SK-N-SH (cell line): ENCODE measurements around the gene MLLT10. TPM values are rescaled to one million over a fixed set of nuclear protein-coding genes. Genes with fewer than 3 reads are reported as not detected.

Source experiments
- CTCF ChIA-PET: fragments of 300-600, 350-600 bp; formaldehyde crosslinking; extraction: SDS; loops from one replicate; lab custom pipeline; 2021; lab: Yijun Ruan, JAX
- POLR2A ChIA-PET: fragments of 350-600 bp; sonication (Branson Sonifier 250); formaldehyde crosslinking; extraction: SDS; loops from one replicate; lab custom pipeline; 2020; ENCODE audit warnings: antibody characterized with exemption, inconsistent platforms; lab: Yijun Ruan, JAX
- DNase-seq: peaks from one replicate; pipeline ENCODE4 v3.0.0; 2012
- H2AFZ ChIP-seq: fragments of 200-600 bp; sonication (generic); 2 replicates; pipeline ENCODE4 v1.8.1; 2016; ENCODE audit warnings: antibody characterized with exemption, mild to moderate bottlenecking, low read depth
- H3F3A ChIP-seq: fragments of 200-600 bp; sonication (generic); replicated peaks from 2 replicates; pipeline ENCODE3; 2016; ENCODE audit warnings: antibody characterized with exemption, mild to moderate bottlenecking; ENCODE audit not compliant: insufficient read depth
- H3K27ac ChIP-seq, 2 experiments: fragments of 200-500 bp in 1 of 2; fragments of 200-600 bp in 1 of 2; sonication (Bioruptor generic) in 1 of 2; sonication (generic), shearing (Covaris generic) in 1 of 2; 2 replicates each; pipeline versions ENCODE4 v1.5.1 to v1.6.1; 2014 to 2016; ENCODE audit warnings: low read depth in 2 of 2, inconsistent platforms in 1 of 2, low read length in 1 of 2, mild to moderate bottlenecking in 1 of 2, mixed read lengths in 1 of 2
- H3K27me3 ChIP-seq: fragments of 200-600 bp; sonication (generic), shearing (Covaris generic); 2 replicates; pipeline ENCODE4 v1.6.1; 2016; ENCODE audit warnings: mixed run types; ENCODE audit not compliant: insufficient read depth
- H3K36me3 ChIP-seq, 2 experiments: fragments of 200-500 bp in 1 of 2; fragments of 200-600 bp in 1 of 2; sonication (Bioruptor generic) in 1 of 2; sonication (generic) in 1 of 2; replicated peaks in 1 of 2; 2 replicates each; pipeline versions ENCODE3 to v1.5.1; 2014 to 2016; ENCODE audit warnings: low read length in 1 of 2, mild to moderate bottlenecking in 1 of 2; ENCODE audit not compliant: insufficient read depth in 2 of 2, control insufficient read depth in 1 of 2
- H3K4me1 ChIP-seq, 2 experiments: fragments of 200-500 bp in 1 of 2; fragments of 200-600 bp in 1 of 2; sonication (Bioruptor generic) in 1 of 2; sonication (generic), shearing (Covaris generic) in 1 of 2; 2 replicates each; pipeline versions ENCODE4 v1.5.1 to v1.6.1; 2014 to 2016; ENCODE audit warnings: low read depth in 1 of 2, low read length in 1 of 2, mixed run types in 1 of 2; ENCODE audit not compliant: insufficient read depth in 2 of 2, control insufficient read depth in 1 of 2
- H3K4me2 ChIP-seq: fragments of 200-600 bp; sonication (generic), shearing (Covaris generic); 2 replicates; pipeline ENCODE4 v1.6.1; 2017; ENCODE audit warnings: mixed run types
- H3K4me3 ChIP-seq, 2 experiments: fragments of 200-500 bp in 1 of 2; fragments of 200-600 bp in 1 of 2; sonication (Bioruptor generic) in 1 of 2; sonication (generic), shearing (Covaris generic) in 1 of 2; 2 replicates each; pipeline versions ENCODE4 v1.5.1 to v1.8.1; 2014 to 2016; ENCODE audit warnings: low read depth in 2 of 2, inconsistent platforms in 1 of 2, low read length in 1 of 2, mild to moderate bottlenecking in 1 of 2, mixed read lengths in 1 of 2, moderate library complexity in 1 of 2
- H3K79me2 ChIP-seq: fragments of 200-600 bp; sonication (generic); 2 replicates; pipeline ENCODE4 v1.8.1; 2017; ENCODE audit warnings: mild to moderate bottlenecking; ENCODE audit not compliant: insufficient read depth
- H3K9ac ChIP-seq: fragments of 200-600 bp; sonication (generic); 2 replicates; pipeline ENCODE4 v1.6.1; 2017; ENCODE audit warnings: mixed run types
- H3K9me2 ChIP-seq: fragments of 200-600 bp; sonication (generic); 2 replicates; pipeline ENCODE4 v1.6.1; 2017; ENCODE audit warnings: mixed run types
- H3K9me3 ChIP-seq: fragments of 200-600 bp; sonication (generic); 2 replicates; pipeline ENCODE4 v1.6.1; 2017; ENCODE audit warnings: mixed run types, mild to moderate bottlenecking, moderate library complexity
- H4K20me1 ChIP-seq: fragments of 200-600 bp; sonication (generic); 2 replicates; pipeline ENCODE4 v1.6.1; 2017; ENCODE audit warnings: mild to moderate bottlenecking, mixed run types; ENCODE audit not compliant: insufficient read depth
- CHD2 ChIP-seq: fragments of 150-350 bp; IDR thresholded peaks from 2 replicates; pipeline ENCODE4 v1.6.1; 2018; ENCODE audit warnings: low read length; ENCODE audit not compliant: partially characterized antibody
- ELF1 ChIP-seq: IDR thresholded peaks from 2 replicates; pipeline ENCODE4 v1.4.0; 2012
- EP300 ChIP-seq, 2 experiments: IDR thresholded peaks; 2 replicates each; pipeline versions ENCODE4 v1.4.0 to v1.6.1; 2012; ENCODE audit warnings: borderline replicate concordance in 1 of 2, low read depth in 1 of 2, low read length in 1 of 2
- EZH2phosphoT487 ChIP-seq: fragments of 200-600 bp; sonication (generic); IDR thresholded peaks from 2 replicates; pipeline ENCODE4 v1.6.1; 2017; ENCODE audit warnings: low read depth, mixed run types, mild to moderate bottlenecking, antibody characterized with exemption, moderate library complexity, borderline replicate concordance
- FOXJ3 ChIP-seq: sonication (generic); formaldehyde crosslinking; IDR thresholded peaks from 2 replicates; pipeline ENCODE4 v1.5.1; 2020; ENCODE audit warnings: mild to moderate bottlenecking, missing genetic modification reagents
- FOXM1 ChIP-seq: IDR thresholded peaks from 2 replicates; pipeline ENCODE4 v1.4.0; 2012; ENCODE audit warnings: low read depth, mild to moderate bottlenecking
- GATA2 ChIP-seq: sonication (generic); formaldehyde crosslinking; IDR thresholded peaks from 2 replicates; pipeline ENCODE4 v1.5.0; 2020; ENCODE audit warnings: mild to moderate bottlenecking, missing genetic modification reagents
- IRF3 ChIP-seq: fragments of 150-350 bp; IDR thresholded peaks from 2 replicates; pipeline ENCODE4 v1.6.1; 2016; ENCODE audit warnings: mild to moderate bottlenecking, low read depth, low read length
- JUND ChIP-seq: IDR thresholded peaks from 2 replicates; pipeline ENCODE4 v1.4.0; 2012
- MXI1 ChIP-seq: IDR thresholded peaks from 2 replicates; pipeline ENCODE4 v1.6.1; 2012; ENCODE audit warnings: mild to moderate bottlenecking, low read depth, low read length, improper control_type of control experiment
- NFIC ChIP-seq: IDR thresholded peaks from 2 replicates; pipeline ENCODE4 v1.4.0; 2012; ENCODE audit warnings: borderline replicate concordance
- NRF1 ChIP-seq: IDR thresholded peaks from 2 replicates; pipeline ENCODE4 v1.6.1; 2012; ENCODE audit warnings: low read depth, mild to moderate bottlenecking, low read length
- POLR2AphosphoS5 ChIP-seq: IDR thresholded peaks from 2 replicates; pipeline ENCODE4 v1.6.1; 2012; ENCODE audit warnings: low read depth, low read length
- RAD21 ChIP-seq: IDR thresholded peaks from 2 replicates; pipeline ENCODE4 v1.6.1; 2012; ENCODE audit warnings: mild to moderate bottlenecking, low read length
- RCOR1 ChIP-seq: fragments of 150-350 bp; IDR thresholded peaks from 2 replicates; pipeline ENCODE4 v1.6.1; 2017; ENCODE audit warnings: antibody characterized with exemption, low read length
- RFX5 ChIP-seq: IDR thresholded peaks from 2 replicates; pipeline ENCODE4 v1.6.1; 2012; ENCODE audit warnings: mild to moderate bottlenecking, improper control_type of control experiment, low read length
- SIN3A ChIP-seq: IDR thresholded peaks from 2 replicates; pipeline ENCODE4 v1.6.1; 2012; ENCODE audit warnings: low read depth, mild to moderate bottlenecking, low read length, moderate library complexity, borderline replicate concordance
- SMC3 ChIP-seq: IDR thresholded peaks from 2 replicates; pipeline ENCODE4 v1.6.1; 2012; ENCODE audit warnings: low read depth, low read length, improper control_type of control experiment
- TAF1 ChIP-seq: IDR thresholded peaks from 2 replicates; pipeline ENCODE4 v1.6.1; 2012; ENCODE audit warnings: low read depth, mild to moderate bottlenecking, low read length, moderate library complexity, borderline replicate concordance
- TCF12 ChIP-seq: IDR thresholded peaks from 2 replicates; pipeline ENCODE4 v1.4.0; 2012
- WGBS: methylation state at CpG from one replicate; pipeline ENCODE4 v1.1.6; 2017; ENCODE audit warnings: low lambda C conversion rate; 5-methylcytosine and 5-hydroxymethylcytosine counted together
- polyA plus RNA-seq, 3 experiments: library from polyadenylated mRNA; depleted of rRNA; stranded (reverse); fragments of >200 nt; gene quantifications; 2 replicates each; pipeline ENCODE4 v1.2.3, GENCODE V29; 2012
- TF ChIP-seq, protein P1 (sequence below): fragments of 150-350 bp; IDR thresholded peaks from 2 replicates; pipeline ENCODE4 v1.6.1; 2017; ENCODE audit warnings: antibody characterized with exemption, low read length, low read depth, borderline replicate concordance
- TF ChIP-seq, protein P2 (sequence below): IDR thresholded peaks from 2 replicates; pipeline ENCODE4; 2012
- TF ChIP-seq, protein P3 (sequence below): IDR thresholded peaks from 2 replicates; pipeline ENCODE4 v1.4.0; 2012; ENCODE audit warnings: low read depth, borderline replicate concordance

The MLLT10 gene
- polyA plus RNA-seq, 1 of the 3 experiments (the other 2 are of a cell fraction): 26.0 TPM

DNA sequence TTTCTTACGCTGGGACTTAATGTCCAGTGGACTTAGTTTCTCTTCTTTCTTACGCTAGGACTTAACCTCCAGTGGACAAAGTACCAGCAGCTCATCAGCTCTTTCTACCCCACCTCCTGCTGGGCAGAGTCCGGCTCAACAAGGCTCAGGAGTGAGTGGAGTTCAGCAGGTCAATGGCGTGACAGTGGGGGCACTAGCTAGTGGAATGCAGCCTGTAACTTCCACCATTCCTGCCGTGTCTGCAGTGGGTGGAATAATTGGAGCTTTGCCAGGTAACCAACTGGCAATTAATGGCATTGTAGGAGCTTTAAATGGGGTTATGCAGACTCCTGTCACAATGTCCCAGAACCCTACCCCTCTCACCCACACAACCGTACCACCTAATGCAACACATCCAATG is 199.7 kb downstream of the MLLT10 start:
- peaks cover 10% of the 10 kb centered on the region; the same call in 1 of the 2 replicates for H3K79me2 ChIP-seq
- no peak overlapping the region for H3K4me3 ChIP-seq
- TF ChIP-seq CHD2: no peak
- no peak for TF ChIP-seq RFX5
- TF ChIP-seq, protein P1, sequence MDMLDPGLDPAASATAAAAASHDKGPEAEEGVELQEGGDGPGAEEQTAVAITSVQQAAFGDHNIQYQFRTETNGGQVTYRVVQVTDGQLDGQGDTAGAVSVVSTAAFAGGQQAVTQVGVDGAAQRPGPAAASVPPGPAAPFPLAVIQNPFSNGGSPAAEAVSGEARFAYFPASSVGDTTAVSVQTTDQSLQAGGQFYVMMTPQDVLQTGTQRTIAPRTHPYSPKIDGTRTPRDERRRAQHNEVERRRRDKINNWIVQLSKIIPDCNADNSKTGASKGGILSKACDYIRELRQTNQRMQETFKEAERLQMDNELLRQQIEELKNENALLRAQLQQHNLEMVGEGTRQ: no peak
- TF ChIP-seq EP300 (IDR thresholded peaks at IDR 0.05; ENCODE audit: borderline replicate concordance in 1 of 2, low read depth in 1 of 2, low read length in 1 of 2): no peak
- TF ChIP-seq EZH2phosphoT487: no peak
- TF ChIP-seq, protein P2, sequence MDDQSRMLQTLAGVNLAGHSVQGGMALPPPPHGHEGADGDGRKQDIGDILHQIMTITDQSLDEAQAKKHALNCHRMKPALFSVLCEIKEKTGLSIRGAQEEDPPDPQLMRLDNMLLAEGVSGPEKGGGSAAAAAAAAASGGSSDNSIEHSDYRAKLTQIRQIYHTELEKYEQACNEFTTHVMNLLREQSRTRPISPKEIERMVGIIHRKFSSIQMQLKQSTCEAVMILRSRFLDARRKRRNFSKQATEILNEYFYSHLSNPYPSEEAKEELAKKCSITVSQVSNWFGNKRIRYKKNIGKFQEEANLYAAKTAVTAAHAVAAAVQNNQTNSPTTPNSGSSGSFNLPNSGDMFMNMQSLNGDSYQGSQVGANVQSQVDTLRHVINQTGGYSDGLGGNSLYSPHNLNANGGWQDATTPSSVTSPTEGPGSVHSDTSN: no peak
- TF ChIP-seq MXI1: no peak
- TF ChIP-seq RCOR1: no peak
- no peak for TF ChIP-seq SMC3
- no peak for TF ChIP-seq NRF1
- TF ChIP-seq FOXJ3: no peak
- TF ChIP-seq JUND: no peak
- no peak overlapping the region; a peak in 1 of 4 replicates for H3K27ac ChIP-seq
- H4K20me1 ChIP-seq: no peaks in the 10 kb centered on the region
- peaks cover 48 to 52% of the 10 kb centered on the region in 2 experiments for H3K36me3 ChIP-seq
- DNase-seq: no peak
- ChIA-PET CTCF (interaction anchor here (0.7 to 6.3 kb wide), 6 partner anchors 38 to 244 kb away, joined by 3 to 73 read pairs (median 4); no protein-coding TSS in a partner anchor), POLR2A (no interaction called here)
- H3K4me1 ChIP-seq: peaks cover 7 to 22% of the 10 kb centered on the region in 2 experiments; a peak in 3 of 4 replicates
- H3K4me2 ChIP-seq: no peak overlapping the region
- H2AFZ ChIP-seq: no peak overlapping the region
- H3K9me2 ChIP-seq: no peaks in the 10 kb centered on the region
- no peaks in the 10 kb centered on the region for H3K27me3 ChIP-seq
- WGBS: 78% methylated on average over 6 of the region's 6 CpGs
- H3K9ac ChIP-seq: no peak overlapping the region
- no peaks in the 10 kb centered on the region for H3K9me3 ChIP-seq
- H3F3A ChIP-seq: peaks cover 10% of the 10 kb centered on the region

DNA sequence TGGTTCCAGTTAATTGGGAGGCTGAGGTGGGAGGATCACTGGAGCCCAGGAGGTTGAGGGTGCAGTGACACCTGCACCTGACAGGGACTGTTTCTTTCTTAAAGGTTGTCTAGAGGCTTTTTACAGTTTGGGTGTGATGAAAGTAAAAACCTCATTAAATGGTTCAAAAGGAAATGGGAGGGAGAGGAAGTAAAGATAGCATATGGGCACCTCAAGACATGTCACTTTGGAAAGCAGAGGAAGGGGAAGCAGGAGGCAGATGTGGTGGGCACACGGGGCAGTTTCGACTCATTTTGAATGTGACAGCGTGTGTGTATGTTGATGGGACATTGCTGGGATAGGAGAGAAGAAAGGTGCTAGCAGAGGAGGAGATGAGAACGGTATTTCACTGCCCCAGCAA is 203.1 kb downstream of the MLLT10 start:
- no peaks in the 10 kb centered on the region for H4K20me1 ChIP-seq
- no peak overlapping the region for H2AFZ ChIP-seq
- ChIA-PET POLR2A (no interaction called here), CTCF (no interaction called here)
- no peak overlapping the region for H3K4me3 ChIP-seq
- H3F3A ChIP-seq: no peaks in the 10 kb centered on the region
- no peak for DNase-seq
- H3K27ac ChIP-seq: no peak overlapping the region
- 94% methylated on average over 4 of the region's 4 CpGs for WGBS
- no peaks in the 10 kb centered on the region for H3K9me3 ChIP-seq
- H3K4me2 ChIP-seq: no peak overlapping the region
- H3K27me3 ChIP-seq: no peaks in the 10 kb centered on the region
- no peak for TF ChIP-seq RCOR1
- TF ChIP-seq, protein P3, sequence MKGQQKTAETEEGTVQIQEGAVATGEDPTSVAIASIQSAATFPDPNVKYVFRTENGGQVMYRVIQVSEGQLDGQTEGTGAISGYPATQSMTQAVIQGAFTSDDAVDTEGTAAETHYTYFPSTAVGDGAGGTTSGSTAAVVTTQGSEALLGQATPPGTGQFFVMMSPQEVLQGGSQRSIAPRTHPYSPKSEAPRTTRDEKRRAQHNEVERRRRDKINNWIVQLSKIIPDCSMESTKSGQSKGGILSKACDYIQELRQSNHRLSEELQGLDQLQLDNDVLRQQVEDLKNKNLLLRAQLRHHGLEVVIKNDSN: no peak
- no peak for TF ChIP-seq EP300 (IDR thresholded peaks at IDR 0.05; ENCODE audit: borderline replicate concordance in 1 of 2, low read depth in 1 of 2, low read length in 1 of 2)
- TF ChIP-seq ELF1: no peak
- TF ChIP-seq, protein P2: no peak
- TF ChIP-seq TCF12: no peak
- TF ChIP-seq FOXJ3: no peak
- no peak for TF ChIP-seq RAD21
- no peak for TF ChIP-seq TAF1
- TF ChIP-seq NFIC: no peak
- no peak for TF ChIP-seq SIN3A
- TF ChIP-seq EZH2phosphoT487: no peak
- TF ChIP-seq, protein P1: no peak
- no peak for TF ChIP-seq FOXM1
- TF ChIP-seq IRF3: no peak
- no peak for TF ChIP-seq GATA2
- TF ChIP-seq POLR2AphosphoS5: no peak
- TF ChIP-seq, all 33 proteins: peak for 0
- no peaks in the 10 kb centered on the region for H3K9me2 ChIP-seq
- H3K4me1 ChIP-seq: peaks cover 5 to 18% of the 10 kb centered on the region in 2 experiments; a peak in 3 of 4 replicates
- H3K36me3 ChIP-seq: peaks cover 52 to 71% of the 10 kb centered on the region in 2 experiments
- no peak overlapping the region for H3K9ac ChIP-seq
- peaks cover 6% of the 10 kb centered on the region; the same call in 1 of the 2 replicates for H3K79me2 ChIP-seq
